GM23338 (cell line): ENCODE data around the gene CLPX.

ENCODE experiments used
- CREB1 ChIP-seq: fragments of 250-450 bp; sonication (Bioruptor Pico); IDR thresholded peaks from 2 replicates; pipeline ENCODE4 v1.5.0; 2020; ENCODE audit warnings: low read depth, mild to moderate bottlenecking, moderate library complexity
- CTCF ChIP-seq, 2 experiments: fragments of 200-600 bp in 1 of 2; sonication (generic) in 1 of 2; conservative IDR thresholded peaks; 2 replicates each; pipeline versions ENCODE4 v1.5.1 to v1.6.1; 2016 to 2017; ENCODE audit warnings: antibody characterized with exemption in 2 of 2, low read depth in 2 of 2, mild to moderate bottlenecking in 2 of 2, moderate library complexity in 1 of 2
- EZH2phosphoT487 ChIP-seq: fragments of 200-600 bp; sonication (generic); IDR thresholded peaks from one replicate; pipeline ENCODE4 v1.8.1; 2018; ENCODE audit warnings: antibody characterized with exemption; ENCODE audit not compliant: unreplicated experiment
- POLR2AphosphoS5 ChIP-seq: IDR thresholded peaks from 2 replicates; pipeline ENCODE4 v1.6.1; 2016; ENCODE audit warnings: antibody characterized with exemption, low read depth
- TF ChIP-seq, protein P1 (sequence below): IDR thresholded peaks from one replicate; pipeline ENCODE4 v1.6.1; 2018; ENCODE audit warnings: antibody characterized with exemption; ENCODE audit not compliant: unreplicated experiment

DNA sequence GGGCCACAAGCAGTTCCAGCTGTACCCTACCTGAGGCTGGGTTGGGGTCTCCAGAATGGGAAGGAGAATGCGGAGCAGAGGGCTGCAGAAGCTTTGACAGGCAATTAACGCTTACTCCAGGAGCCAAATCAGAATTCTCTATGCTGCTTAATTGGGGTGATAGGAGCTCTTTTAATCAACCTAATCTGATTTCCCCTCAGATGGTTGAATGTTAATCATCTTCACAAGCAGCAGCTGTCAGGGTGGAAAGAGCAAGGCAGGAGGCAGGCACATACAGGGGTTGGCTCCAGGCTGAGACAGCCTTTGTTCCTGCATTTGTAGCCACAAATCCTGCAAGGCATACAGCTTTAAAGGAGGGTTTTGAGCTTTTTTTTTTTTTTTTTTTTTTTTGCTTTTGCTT lies 23.5 kb upstream of the CLPX start:
- TF ChIP-seq EZH2phosphoT487: no peak
- no peak for TF ChIP-seq CTCF (conservative IDR thresholded peaks at IDR 0.05; ENCODE audit: low read depth in 2 of 2)
- TF ChIP-seq CREB1 (CRISPR knock-in tag): no peak
- TF ChIP-seq, protein P1, sequence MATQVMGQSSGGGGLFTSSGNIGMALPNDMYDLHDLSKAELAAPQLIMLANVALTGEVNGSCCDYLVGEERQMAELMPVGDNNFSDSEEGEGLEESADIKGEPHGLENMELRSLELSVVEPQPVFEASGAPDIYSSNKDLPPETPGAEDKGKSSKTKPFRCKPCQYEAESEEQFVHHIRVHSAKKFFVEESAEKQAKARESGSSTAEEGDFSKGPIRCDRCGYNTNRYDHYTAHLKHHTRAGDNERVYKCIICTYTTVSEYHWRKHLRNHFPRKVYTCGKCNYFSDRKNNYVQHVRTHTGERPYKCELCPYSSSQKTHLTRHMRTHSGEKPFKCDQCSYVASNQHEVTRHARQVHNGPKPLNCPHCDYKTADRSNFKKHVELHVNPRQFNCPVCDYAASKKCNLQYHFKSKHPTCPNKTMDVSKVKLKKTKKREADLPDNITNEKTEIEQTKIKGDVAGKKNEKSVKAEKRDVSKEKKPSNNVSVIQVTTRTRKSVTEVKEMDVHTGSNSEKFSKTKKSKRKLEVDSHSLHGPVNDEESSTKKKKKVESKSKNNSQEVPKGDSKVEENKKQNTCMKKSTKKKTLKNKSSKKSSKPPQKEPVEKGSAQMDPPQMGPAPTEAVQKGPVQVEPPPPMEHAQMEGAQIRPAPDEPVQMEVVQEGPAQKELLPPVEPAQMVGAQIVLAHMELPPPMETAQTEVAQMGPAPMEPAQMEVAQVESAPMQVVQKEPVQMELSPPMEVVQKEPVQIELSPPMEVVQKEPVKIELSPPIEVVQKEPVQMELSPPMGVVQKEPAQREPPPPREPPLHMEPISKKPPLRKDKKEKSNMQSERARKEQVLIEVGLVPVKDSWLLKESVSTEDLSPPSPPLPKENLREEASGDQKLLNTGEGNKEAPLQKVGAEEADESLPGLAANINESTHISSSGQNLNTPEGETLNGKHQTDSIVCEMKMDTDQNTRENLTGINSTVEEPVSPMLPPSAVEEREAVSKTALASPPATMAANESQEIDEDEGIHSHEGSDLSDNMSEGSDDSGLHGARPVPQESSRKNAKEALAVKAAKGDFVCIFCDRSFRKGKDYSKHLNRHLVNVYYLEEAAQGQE: no peak
- TF ChIP-seq POLR2AphosphoS5: no peak
